Measurements from ENCODE around the gene LACTBL1. TPM values are rescaled to one million over a fixed set of nuclear protein-coding genes. Genes with fewer than 3 reads are reported as not detected.

Gene LACTBL1
- total and polyA plus RNA-seq, 2 of the 8 experiments (the other 6 are each of a cell fraction or from before 2014, with no cell fraction given) = not detected

DNA sequence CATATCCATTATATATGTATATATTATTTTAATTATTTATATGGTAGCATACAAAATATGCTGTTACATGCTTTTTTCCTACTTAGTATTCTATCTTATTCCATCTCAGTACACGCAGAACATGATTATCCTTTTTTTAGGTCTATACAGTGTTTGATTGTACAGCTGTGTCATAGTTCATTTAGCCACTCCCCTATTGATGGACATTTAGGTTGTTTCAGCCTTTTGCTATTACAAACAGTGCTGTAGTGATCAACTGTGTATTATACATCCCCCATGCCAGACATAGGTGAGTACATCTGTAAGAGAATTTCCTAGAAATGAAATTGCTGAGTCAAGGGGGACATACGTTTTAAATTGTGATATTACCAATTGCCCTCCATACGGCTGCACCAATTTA lies 15.6 kb downstream of the LACTBL1 start:
- WGBS, 2 experiments (ENCODE audit: extremely low coverage in 1 of 2, insufficient coverage in 1 of 2, insufficient read length in 1 of 2, insufficient replicate concordance in 2 of 2, low coverage in 1 of 2, low lambda C conversion rate in 2 of 2, missing lambda C conversion rate in 1 of 2) = 92% methylated on average over 3 of the region's 3 CpGs; no CpG with 5 or more reads in 1 of the 2 experiments
- H3K4me3 ChIP-seq (ENCODE audit: extremely low read depth in 1 of 4, insufficient read depth in 2 of 4, low read depth in 3 of 4, low read length in 4 of 4) = no peak overlapping the region
- TF ChIP-seq RNF2 (IDR thresholded peaks at IDR 0.05; ENCODE audit: borderline replicate concordance, low read depth, low read length, missing control alignments, poor library complexity, severe bottlenecking) (no peak), SP1 (IDR thresholded peaks at IDR 0.05; ENCODE audit: low read depth, low read length) (no peak), CBX5 (IDR thresholded peaks at IDR 0.05; ENCODE audit: low read depth, low read length) (no peak), BACH1 (IDR thresholded peaks at IDR 0.05; ENCODE audit: low read length) (no peak), SUZ12 (IDR thresholded peaks at IDR 0.05; ENCODE audit: low read length) (no peak), CEBPB (IDR thresholded peaks at IDR 0.05; ENCODE audit: low read depth, low read length) (no peak), FOSL1 (IDR thresholded peaks at IDR 0.05; ENCODE audit: insufficient read depth, low read depth, low read length) (no peak), TBP (IDR thresholded peaks at IDR 0.05; ENCODE audit: low read depth, low read length) (no peak), ZNF274 (IDR thresholded peaks at IDR 0.05; ENCODE audit: borderline replicate concordance, extremely low read depth, low read length) (no peak), SAP30 (IDR thresholded peaks at IDR 0.05; ENCODE audit: insufficient read depth, insufficient replicate concordance, low read length) (no peak), SRF (IDR thresholded peaks at IDR 0.05; ENCODE audit: low read depth, low read length) (no peak), RAD21 (IDR thresholded peaks at IDR 0.05 in 1 of 2, conservative IDR thresholded peaks at IDR 0.05 in 1 of 2; ENCODE audit: low read depth in 2 of 2, low read length in 2 of 2) (no peak), HDAC6 (IDR thresholded peaks at IDR 0.05; ENCODE audit: low read depth, low read length) (no peak), MAFK (IDR thresholded peaks at IDR 0.05; ENCODE audit: low read depth, low read length) (no peak)
- peaks cover 0 to 15% (median 6%) of the 10 kb centered on the region in 4 experiments; a peak in 4 of 7 replicates for H3K27me3 ChIP-seq (replicated peaks in 1 of 4; ENCODE audit: control insufficient read depth in 3 of 4, extremely low read depth in 1 of 4, insufficient read depth in 3 of 4, low read length in 3 of 4)
- H4K20me1 ChIP-seq (replicated peaks in 1 of 2; ENCODE audit: control insufficient read depth in 1 of 2, insufficient read depth in 2 of 2, low read length in 2 of 2) = no peaks in the 10 kb centered on the region
- no peak overlapping the region for H3K56ac ChIP-seq (replicated peaks; ENCODE audit: insufficient read length, low read depth, low read length)
- H3K79me2 ChIP-seq (ENCODE audit: control insufficient read depth in 1 of 2, insufficient read depth in 2 of 2, low read length in 2 of 2) = no peaks in the 10 kb centered on the region
- ChIA-PET POLR2A (ENCODE audit: partially characterized antibody) (no interaction called here), CTCF (ENCODE audit: partially characterized antibody) (interaction anchor here (0.6 to 1.5 kb wide), 2 partner anchors 253 to 274 kb away, joined by 3 to 6 read pairs; no protein-coding TSS in a partner anchor)
- no peak overlapping the region for H3K23ac ChIP-seq (ENCODE audit: insufficient read length)
- no peak overlapping the region for H2BK15ac ChIP-seq (ENCODE audit: low read length)
- H2BK120ac ChIP-seq (replicated peaks; ENCODE audit: low read depth, low read length) = no peak overlapping the region
- no peak overlapping the region for H3K18ac ChIP-seq (ENCODE audit: extremely low read depth, low read length)
- H3K14ac ChIP-seq (ENCODE audit: insufficient read length) = no peak overlapping the region
- no peak overlapping the region for H3K4ac ChIP-seq (replicated peaks; ENCODE audit: insufficient read length, low read depth, low read length)
- no peaks in the 10 kb centered on the region for H3K9me3 ChIP-seq (ENCODE audit: insufficient read depth in 2 of 2, low read depth in 1 of 2, low read length in 1 of 2)
- H4K5ac ChIP-seq (ENCODE audit: insufficient read length, low read depth, low read length) = no peak overlapping the region
- H4K91ac ChIP-seq (replicated peaks; ENCODE audit: insufficient read length, low read length) = no peak overlapping the region
- no peak overlapping the region for H2AFZ ChIP-seq (ENCODE audit: low read length)
- no peak overlapping the region for H2BK12ac ChIP-seq (ENCODE audit: low read depth, low read length)
- no peak overlapping the region for H3K9ac ChIP-seq (replicated peaks in 1 of 4; ENCODE audit: extremely low read depth in 1 of 4, low read depth in 3 of 4, low read length in 3 of 4)
- no peak for FAIRE-seq
- no peaks in the 10 kb centered on the region for H3K4me1 ChIP-seq (replicated peaks in 1 of 4; ENCODE audit: control insufficient read depth in 3 of 4, insufficient read depth in 4 of 4, low read length in 3 of 4)
- no peak overlapping the region for H3K4me2 ChIP-seq (ENCODE audit: insufficient read depth in 1 of 2, low read depth in 2 of 2, low read length in 2 of 2)
- H3K79me1 ChIP-seq (ENCODE audit: low read depth, low read length) = no peaks in the 10 kb centered on the region
- DNase-seq (ENCODE audit: low read depth in 1 of 2, low spot score in 2 of 2) = no peak
- no peak overlapping the region for H2BK20ac ChIP-seq (ENCODE audit: low read length)
- H3K23me2 ChIP-seq (ENCODE audit: low read depth, low read length) = peaks cover 2% of the 10 kb centered on the region; the same call in 1 of the 2 replicates
- H3K27ac ChIP-seq (ENCODE audit: low read depth, low read length) = no peak overlapping the region
- no peak overlapping the region for H2AK5ac ChIP-seq (ENCODE audit: low read depth, low read length)
- H2BK5ac ChIP-seq (ENCODE audit: low read depth, low read length) = no peak overlapping the region
- H3K36me3 ChIP-seq (ENCODE audit: control insufficient read depth in 2 of 4, insufficient read depth in 4 of 4, low read length in 3 of 4) = no peaks in the 10 kb centered on the region
- no peak overlapping the region for H4K8ac ChIP-seq (ENCODE audit: extremely low read depth, insufficient read depth, low read length)

Data from H1 (cell line).